Sciatic nerve (tissue), 2 donors: ENCODE results near the gene CPNE1. TPM values are rescaled to one million over a fixed set of nuclear protein-coding genes. Genes with fewer than 3 reads are reported as not detected.

Experiments
- ATAC-seq: fragments of 200-7000 bp; cut with Tn5 transposase; one replicate; pipeline ENCODE4 v1.9.1; 2020; ENCODE audit warnings: mild to moderate bottlenecking, moderate library complexity
- DNase-seq: peaks from one replicate; pipeline ENCODE4 v3.0.0-alpha.2; 2020; ENCODE audit warnings: low spot score
- intact Hi-C: fragments of 100-400 bp; cut with DNase I; formaldehyde crosslinking; loops from one replicate; pipeline ENCODE4 v1.14.2; 2022
- total RNA-seq: library from RNA; stranded (reverse); fragmentation: NEBNext Ultra II Directional; extraction: Animal tissue kit (Norgen Biotek cat#: 25700); gene quantifications from one replicate; pipeline ENCODE4 v1.2.1, GENCODE V29; 2021
- donor health status: DM: no; HTN: no; CAD: no.
- donor health status: DM: no; HTN: no; CAD: no.

Gene CPNE1
- total RNA-seq, 1 donor from 2014 or later, result 167 TPM

- no peak for DNase-seq
- no peak for ATAC-seq
- intact Hi-C loops, result no loop called here
These were observed 3.6 kb downstream of the CPNE1 start for GRCh38 chr20:35661053-35661452.

GRCh38 chr20:35660122-35660937 is 4.4 kb downstream of the CPNE1 start:
- DNase-seq (no peak), ATAC-seq (no peak)
- intact Hi-C loops, result no loop called here

- ATAC-seq (no peak), DNase-seq (no peak)
- intact Hi-C loops, result no loop called here
These were observed 7.4 kb downstream of the CPNE1 start for GRCh38 chr20:35657271-35657670.

- intact Hi-C loops, result no loop called here
- no peak for DNase-seq
These were observed 10.3 kb downstream of the CPNE1 start for GRCh38 chr20:35654415-35654814.

GRCh38 chr20:35653893-35654292 is 10.8 kb downstream of the CPNE1 start:
- no peak for DNase-seq

More at GRCh38 chr20:35654415-35654814, 10.3 kb downstream of the CPNE1 start:
- no peak for ATAC-seq

GRCh38 chr20:35653430-35653734 is 11.3 kb downstream of the CPNE1 start:
- ATAC-seq (no peak), DNase-seq (no peak)
- intact Hi-C loops, result no loop called here

More at GRCh38 chr20:35653893-35654292, 10.8 kb downstream of the CPNE1 start:
- intact Hi-C loops, result no loop called here
- no peak for ATAC-seq

- intact Hi-C loops, result no loop called here
- DNase-seq (no peak), ATAC-seq (no peak)
These were observed 11.9 kb downstream of the CPNE1 start for GRCh38 chr20:35652641-35653429.

GRCh38 chr20:35651958-35652357 is 12.7 kb downstream of the CPNE1 start:
- DNase-seq (no peak), ATAC-seq (no peak)
- intact Hi-C loops, result no loop called here

- intact Hi-C loops, result no loop called here
- no peak for ATAC-seq
- no peak for DNase-seq
These were observed 14.1 kb downstream of the CPNE1 start for GRCh38 chr20:35650632-35651031.

- no peak for DNase-seq
- intact Hi-C loops, result no loop called here
- no peak for ATAC-seq
These were observed 15.9 kb downstream of the CPNE1 start for GRCh38 chr20:35648836-35649235.

- DNase-seq (no peak), ATAC-seq (no peak)
- intact Hi-C loops, result loop anchor here (1.0 kb wide), 1 partner anchor 40 kb away; no protein-coding TSS in a partner anchor
These were observed 19.9 kb downstream of the CPNE1 start for GRCh38 chr20:35644806-35645205.

GRCh38 chr20:35643045-35643444 is 21.7 kb downstream of the CPNE1 start:
- ATAC-seq, result no peak
- intact Hi-C loops, result no loop called here
- DNase-seq, result no peak

- ATAC-seq (no peak), DNase-seq (no peak)
- intact Hi-C loops, result no loop called here
These were observed 23.0 kb downstream of the CPNE1 start for GRCh38 chr20:35641743-35642142.

GRCh38 chr20:35640724-35641123 is 24.0 kb downstream of the CPNE1 start:
- DNase-seq (no peak), ATAC-seq (no peak)
- intact Hi-C loops, result no loop called here

- ATAC-seq (no peak), DNase-seq (no peak)
- intact Hi-C loops, result no loop called here
These were observed 25.9 kb downstream of the CPNE1 start for GRCh38 chr20:35638751-35639150.

- ATAC-seq, result no peak
- intact Hi-C loops, result no loop called here
- DNase-seq, result no peak
These were observed 27.4 kb downstream of the CPNE1 start for GRCh38 chr20:35637276-35637675.

GRCh38 chr20:35636095-35636494 is 28.6 kb downstream of the CPNE1 start:
- intact Hi-C loops, result no loop called here
- ATAC-seq (no peak), DNase-seq (no peak)

- ATAC-seq (no peak), DNase-seq (no peak)
- intact Hi-C loops, result no loop called here
These were observed 29.0 kb downstream of the CPNE1 start for GRCh38 chr20:35635652-35636051.

- DNase-seq (no peak), ATAC-seq (no peak)
- intact Hi-C loops, result no loop called here
These were observed 32.1 kb downstream of the CPNE1 start for GRCh38 chr20:35632539-35633115.

GRCh38 chr20:35630636-35631035 is 34.1 kb downstream of the CPNE1 start:
- ATAC-seq (no peak), DNase-seq (peak; percentile 38)
- intact Hi-C loops, result no loop called here
